HG03565 (cell line): ENCODE data around the gene RTKN.
"Not testable (repeated sequence)": the region's sequence is repeated elsewhere in the genome, so short reads cannot be mapped to it uniquely, and the experiment has no call there.

Experiments
- ATAC-seq: cut with Tn5 transposase; IDR thresholded peaks from one replicate; pipeline ENCODE4 v1.9.1; 2021; ENCODE audit warnings: mild to moderate bottlenecking, moderate library complexity; ENCODE audit not compliant: unreplicated experiment

Gene RTKN

DNA sequence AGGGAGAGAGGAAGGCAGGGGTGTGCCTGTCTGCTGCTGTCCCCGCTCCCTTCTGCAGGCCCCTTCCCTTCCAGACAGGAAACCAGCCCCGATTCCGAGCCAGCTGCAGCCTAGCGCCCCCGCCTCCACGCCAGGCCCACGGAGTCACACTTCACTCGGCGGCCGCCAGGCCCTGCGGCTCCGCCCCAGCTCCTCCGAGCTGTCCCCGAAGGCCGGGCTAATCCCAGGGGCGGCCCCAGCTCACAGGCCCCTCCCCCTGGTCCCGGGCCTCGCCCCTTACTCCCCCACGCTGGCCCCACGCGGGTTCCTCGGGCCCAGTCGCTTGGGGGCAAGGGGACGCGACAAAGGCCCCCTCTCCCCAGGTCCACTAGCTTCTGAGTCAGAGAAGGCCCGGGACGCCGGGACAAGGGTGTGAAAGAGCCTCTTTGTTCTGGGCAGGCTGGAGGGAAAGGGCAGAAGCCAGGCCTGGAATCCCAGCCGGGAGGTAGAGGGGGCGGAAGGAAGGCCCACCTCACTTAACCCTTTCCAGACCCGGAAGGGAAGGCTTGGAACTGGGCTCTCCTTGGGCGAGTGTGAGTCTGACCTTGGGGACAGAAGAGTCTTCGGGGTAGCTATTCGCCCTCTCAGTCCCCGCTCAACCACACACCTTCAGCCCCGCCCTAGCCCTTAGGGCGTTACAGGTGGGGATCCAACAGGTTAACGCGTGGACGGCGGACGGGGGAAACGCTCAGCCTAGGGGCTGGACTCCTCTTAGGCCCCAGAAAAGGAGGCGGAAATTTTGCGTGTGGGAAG is 1.2 kb downstream of the RTKN start:
- ATAC-seq, result peak; percentile 66

DNA sequence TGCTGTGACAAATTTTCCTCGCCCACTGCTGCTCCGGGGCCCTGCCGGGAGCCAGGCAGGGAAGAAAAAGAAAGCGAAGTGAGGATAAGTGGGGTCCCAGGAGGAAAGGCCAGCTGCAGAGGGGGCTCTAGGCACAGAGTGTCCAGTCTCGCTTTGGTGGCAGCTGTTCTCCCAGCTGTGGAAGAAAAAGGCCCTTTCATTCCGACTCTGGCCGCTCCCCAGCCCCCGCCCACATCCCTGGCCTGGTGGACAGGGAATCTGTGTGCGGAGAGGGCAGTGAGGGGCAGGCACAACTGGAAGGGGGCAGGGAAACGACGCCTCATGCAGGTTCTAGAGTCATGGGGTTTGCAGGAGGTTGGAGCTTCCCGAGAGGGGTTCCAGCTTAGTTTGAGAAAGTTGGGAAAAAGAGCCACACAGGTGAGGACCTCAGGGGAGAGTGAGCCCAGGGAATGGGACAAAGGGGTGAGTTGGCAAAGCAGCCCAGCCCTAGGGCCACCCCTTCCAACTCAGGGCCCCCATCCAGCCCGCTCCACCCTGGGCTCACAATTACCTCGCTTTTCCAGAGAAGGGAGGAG is 1.8 kb downstream of the RTKN start:
- no peak for ATAC-seq

DNA sequence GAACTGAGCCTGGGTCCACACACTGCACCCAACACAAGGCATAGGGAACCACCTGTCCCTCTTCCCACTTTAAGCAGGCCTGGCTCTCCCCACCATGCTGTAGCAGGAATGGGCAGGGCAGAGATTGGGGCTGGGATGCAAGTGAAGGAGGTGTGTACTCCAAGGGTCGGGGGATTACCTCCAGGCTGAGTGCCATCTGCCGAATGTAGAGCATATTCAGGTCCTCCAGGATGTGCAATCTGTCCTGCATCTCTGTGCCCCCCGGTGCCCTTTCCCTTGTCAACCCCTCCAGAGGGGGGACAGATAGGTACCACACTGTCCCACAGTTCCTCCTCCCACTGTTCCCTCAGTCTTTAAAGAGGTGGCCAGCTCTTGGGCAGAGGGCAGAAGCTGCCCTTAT is 2.4 kb downstream of the RTKN start:
- ATAC-seq, result no peak

DNA sequence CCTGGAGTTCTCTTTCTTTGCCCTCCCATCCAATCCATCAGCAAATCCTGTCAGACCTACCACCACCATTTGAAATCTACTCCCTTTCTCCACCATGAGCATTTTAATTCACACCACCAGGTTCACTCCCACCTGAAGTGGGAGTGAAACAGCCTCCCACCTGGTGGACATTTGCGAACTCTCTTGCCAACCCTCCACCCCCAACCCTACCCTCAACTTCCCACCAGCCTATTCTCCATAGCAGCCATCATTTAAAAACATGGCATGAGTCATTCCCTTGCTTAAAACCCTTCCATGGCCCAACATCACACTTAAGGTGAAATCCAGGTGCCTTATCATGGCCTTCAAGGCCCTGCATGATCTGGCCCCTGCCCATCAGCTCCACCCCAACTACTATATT is 3.5 kb downstream of the RTKN start:
- ATAC-seq, result no peak

DNA sequence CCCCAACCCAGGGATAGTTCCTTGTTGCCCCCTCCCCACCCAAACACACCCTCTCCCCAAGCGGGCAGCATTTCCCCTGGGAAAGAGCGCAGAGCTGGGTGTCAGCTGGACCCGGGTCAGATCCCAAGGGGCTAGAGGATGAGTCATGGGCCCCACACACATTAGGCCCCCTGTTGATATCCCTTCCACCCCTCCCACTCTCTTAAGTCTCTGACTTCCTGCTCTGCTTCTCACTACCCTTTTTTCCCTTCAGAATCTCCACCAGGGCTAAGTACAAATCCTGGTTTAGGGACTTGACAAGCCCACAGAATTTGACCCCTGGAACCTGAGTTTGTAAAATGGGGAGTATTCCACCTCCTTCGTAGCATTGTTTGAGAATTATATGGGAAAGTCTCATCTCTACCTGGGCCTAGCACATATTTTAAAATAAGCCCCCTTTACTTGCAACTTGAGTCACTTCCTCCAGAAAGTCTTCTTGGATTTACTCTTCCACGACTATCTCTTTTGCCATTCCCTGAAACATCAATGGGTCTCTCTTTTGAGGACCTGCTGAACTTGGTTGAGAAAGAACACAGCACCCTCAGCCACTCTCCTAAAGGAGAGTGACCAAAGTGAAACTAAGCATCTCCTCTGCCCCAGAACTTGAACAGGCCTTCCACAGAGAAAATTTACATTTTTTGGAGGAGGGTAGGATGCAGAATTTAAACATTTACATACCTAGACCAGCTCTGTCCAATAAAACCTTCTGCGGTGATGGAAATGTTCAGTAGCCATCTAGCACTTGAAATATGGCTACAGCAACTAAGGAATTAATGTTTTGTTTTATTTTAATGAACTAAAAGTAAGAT is 4.7 kb downstream of the RTKN start:
- ATAC-seq, result no peak

DNA sequence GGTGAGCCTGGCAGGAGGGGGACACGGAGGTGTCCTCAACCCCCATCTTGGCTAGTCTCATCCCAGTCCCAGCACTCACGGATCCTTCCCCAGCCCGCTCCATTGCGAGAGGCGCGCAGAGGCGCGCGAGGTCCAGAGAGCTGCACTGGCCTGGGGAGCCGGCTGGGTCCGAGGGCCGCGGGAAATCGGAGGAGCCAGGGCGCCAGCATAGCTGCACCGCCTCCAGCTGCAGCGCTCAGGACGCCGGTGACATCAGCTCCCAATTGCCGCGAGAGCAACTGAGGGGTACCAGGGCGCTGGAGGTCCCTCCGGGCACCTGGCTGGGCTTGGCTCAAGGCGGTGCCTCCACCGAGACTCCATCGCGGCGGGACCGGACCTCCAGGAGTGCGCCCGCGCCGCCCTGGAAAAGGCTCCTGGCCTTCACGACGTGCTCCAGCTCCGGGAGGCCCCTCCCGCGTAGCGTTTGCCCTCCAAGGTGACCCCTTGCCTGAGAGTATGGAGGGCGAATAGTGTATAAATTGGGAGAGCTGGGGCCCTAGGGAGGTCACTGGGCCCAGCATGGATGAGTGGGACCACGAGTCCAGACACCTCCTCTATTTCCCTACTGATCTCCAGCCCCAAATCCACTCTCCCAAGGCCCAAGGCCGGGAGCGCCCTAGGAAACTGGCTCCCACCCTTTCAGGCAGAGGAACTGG is 5.5 kb downstream of the RTKN start:
- no peak for ATAC-seq

DNA sequence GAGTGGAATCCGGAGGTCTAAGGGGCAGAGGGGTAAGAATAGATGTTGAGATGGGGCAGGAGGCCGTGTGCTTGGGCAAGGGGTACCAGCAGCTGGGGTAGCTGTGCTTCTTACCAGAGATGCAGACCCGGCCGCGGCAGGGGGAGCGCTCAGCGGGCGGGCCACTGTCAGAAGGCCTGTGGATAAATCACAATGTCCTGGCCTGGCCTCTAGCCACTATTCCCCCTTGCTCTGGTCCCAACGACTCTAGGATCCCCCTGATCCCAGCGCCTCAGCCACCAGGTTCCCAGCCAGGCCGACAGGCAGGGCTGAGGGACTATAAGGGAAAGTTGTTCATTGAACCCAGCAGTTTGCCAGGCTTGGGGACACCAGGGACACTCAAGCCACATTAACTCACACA is 11.2 kb downstream of the RTKN start:
- no peak for ATAC-seq

DNA sequence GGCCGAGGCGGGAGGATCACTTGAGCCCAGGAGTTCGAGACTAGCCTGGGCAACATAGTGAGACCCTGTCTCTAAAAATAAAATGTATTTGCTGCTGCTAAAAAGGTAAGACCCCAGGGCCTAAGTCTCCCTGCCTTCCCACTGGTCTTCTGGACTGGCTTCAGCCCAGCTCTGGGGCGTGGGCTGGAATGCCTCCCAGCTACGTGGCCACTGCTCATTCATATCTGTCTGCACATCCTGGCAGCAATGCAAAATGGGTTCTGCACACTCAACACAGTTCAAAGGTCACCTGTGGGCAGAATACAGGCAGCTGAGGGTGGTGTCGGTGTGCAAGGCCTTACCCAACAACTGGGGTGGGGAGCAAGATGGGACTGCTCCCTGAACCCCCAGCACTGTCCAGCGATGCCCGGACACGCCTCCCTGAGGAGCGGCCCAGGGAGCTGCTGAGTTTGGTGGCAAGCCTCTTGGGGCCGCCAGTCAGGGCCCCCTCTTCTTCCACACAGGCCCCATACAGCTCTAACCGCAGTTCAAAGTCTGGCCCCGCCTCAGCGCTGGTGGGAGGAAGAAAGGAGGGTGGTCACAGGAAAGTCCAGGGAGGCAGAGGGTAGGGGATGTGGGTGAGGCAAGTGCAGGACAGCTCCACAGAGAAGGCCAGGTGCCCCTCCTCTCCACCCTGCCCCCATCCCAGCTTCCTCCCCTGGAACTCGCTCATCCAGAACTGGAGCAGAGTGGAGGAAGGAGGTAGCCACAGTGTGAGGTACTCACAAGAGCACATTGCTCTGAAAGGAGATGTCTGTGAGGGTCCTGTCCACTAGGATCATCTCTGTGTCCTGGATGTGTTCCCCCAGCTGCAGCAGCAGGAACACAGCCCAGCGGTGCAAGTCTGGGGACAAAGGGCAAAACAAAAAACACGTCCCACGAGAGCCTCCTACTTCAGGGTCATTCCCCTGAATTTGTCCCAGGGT is 12.0 kb downstream of the RTKN start:
- no peak for ATAC-seq

DNA sequence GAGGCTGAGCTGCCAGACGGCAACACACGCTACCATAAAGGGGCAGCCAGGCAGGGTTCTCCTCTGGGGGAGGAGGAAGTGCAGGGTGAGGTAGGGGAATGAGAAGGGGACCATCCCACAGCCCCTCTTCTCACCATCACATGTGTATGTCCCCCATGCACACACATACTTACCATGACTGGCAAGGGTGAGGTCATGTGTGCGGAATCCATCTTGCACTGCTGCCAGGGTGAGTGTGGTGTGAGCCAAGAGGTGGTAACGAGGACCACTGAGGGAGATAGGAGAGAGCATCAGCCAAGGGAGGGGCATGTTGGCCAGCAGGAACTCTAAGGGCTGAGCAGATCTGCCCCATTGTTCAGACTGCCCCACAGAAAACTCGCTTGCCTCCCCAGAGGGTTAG is 13.1 kb downstream of the RTKN start:
- ATAC-seq, result no peak

DNA sequence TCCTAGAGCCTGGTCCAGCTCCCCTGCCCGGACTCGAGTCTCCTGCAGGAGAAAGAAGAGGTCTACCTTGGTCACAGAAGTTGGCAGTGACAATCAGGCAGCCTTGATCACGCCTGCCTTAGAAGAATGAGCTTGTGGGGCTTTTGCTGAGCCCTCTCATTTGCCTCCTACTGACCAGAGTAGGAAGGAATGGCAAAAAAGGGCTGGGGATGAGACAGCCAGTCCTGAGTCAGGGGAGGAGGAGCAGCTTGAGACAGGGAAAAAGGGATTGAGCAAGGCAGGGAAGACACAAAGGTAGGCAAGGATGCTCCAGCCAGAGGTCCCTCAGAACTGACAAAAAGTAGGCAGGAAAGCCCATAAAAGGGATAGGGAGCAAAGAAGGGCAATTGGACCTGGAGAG is 14.2 kb downstream of the RTKN start:
- no peak for ATAC-seq

DNA sequence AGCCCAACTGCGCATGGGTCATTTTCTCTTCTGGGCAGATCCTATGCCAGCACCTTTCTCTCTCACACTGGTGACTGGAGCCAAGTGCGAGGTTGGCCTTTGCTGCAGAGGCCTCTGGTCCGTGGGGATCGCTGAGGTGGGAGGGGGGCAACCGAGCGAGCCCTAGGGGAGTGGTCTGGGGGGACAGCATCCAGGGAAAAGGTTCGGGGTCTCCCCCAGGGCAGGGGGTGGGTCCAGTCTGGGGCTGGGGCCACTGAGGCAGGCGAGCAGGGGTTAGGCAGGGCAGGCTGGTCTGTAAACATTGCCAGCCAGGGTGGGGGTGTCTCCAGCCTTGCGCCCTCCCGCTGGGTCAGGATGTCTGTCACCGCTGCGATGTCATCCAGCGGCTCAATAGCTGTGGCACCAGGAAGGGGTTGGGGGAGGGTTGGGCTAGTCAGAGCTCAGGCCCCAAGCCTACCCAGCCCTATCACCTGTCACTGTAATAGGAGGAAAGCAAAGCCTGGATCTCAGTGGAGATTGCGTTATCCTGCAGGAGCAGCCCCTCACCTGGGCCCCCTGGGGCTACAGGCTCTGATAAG is 15.5 kb downstream of the RTKN start:
- no peak for ATAC-seq

DNA sequence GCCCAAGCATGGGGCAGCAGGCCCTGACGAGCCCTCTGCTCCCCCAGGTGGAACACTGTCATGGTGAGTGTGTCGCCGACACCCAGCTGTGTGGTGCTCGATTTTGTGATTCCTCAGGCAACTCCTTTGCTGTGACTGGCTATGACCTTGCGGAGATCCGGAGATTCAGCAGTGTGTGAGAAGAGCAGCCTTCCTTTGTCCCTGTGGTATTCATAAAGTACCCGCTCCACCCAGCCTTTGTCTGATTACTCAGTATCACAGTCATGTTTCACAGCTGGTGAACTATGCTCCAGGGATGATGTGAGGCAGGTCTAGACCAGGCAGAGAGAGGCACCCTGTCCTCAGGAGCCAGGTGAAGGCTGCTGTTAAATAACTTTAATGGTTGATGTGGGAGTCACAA is 16.2 kb downstream of the RTKN start:
- no peak for ATAC-seq

DNA sequence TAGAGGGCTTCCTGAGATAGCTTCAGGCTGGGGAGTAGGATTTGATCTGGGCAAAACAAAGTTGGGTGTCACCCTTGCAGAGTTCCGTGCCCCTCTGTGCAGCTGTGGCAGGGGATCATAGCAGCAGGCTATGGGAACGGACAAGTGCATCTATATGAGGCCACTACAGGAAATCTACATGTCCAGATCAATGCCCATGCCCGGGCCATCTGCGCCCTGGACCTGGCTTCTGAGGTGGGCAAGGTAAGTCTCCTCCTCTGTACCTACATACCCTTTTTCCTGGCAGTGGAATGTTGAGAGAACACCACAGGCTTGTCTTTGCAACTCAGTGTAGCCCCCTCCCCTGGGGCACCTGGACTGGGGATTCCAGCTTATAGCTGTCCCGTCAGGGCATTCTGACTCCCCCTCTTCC is 16.7 kb downstream of the RTKN start:
- ATAC-seq, result no peak

DNA sequence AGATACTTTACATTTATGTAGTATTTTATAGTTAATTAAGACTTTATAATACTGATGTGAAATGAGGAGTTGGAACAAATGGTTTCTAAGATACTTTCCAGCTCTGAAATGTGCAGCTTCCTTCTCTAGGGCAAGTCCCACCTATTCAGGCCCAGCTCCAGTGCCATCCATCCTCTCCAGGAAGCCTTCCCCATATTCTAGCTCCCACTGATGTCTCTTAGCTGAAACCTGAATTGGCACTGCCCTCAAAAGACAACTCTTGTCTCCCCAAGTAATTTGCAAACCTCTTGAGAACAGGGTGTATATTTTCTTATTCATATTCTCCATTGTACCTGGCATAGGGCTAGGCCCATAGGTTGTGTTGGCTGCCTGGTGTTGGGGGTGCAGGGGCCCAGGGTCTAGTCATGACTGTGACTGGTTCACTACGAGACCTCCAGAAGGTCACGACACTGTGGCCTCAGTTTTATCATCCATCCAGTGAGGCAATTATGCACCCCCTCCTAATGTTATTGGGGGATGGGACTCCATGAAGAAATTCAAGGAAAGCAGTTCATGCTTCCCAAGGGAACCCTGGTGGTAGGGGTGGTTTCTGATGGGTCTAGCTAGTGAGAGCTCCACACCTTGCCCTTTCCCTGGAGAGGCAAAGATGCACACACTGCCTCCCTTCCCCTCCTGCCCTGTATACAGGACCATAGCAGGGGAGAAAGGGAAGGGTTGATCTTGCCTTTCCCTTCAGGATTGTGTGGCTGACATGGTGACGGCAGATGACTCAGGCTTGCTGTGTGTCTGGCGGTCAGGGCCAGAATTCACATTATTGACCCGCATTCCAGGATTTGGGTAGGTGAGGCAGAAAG is 17.4 kb downstream of the RTKN start:
- no peak for ATAC-seq

DNA sequence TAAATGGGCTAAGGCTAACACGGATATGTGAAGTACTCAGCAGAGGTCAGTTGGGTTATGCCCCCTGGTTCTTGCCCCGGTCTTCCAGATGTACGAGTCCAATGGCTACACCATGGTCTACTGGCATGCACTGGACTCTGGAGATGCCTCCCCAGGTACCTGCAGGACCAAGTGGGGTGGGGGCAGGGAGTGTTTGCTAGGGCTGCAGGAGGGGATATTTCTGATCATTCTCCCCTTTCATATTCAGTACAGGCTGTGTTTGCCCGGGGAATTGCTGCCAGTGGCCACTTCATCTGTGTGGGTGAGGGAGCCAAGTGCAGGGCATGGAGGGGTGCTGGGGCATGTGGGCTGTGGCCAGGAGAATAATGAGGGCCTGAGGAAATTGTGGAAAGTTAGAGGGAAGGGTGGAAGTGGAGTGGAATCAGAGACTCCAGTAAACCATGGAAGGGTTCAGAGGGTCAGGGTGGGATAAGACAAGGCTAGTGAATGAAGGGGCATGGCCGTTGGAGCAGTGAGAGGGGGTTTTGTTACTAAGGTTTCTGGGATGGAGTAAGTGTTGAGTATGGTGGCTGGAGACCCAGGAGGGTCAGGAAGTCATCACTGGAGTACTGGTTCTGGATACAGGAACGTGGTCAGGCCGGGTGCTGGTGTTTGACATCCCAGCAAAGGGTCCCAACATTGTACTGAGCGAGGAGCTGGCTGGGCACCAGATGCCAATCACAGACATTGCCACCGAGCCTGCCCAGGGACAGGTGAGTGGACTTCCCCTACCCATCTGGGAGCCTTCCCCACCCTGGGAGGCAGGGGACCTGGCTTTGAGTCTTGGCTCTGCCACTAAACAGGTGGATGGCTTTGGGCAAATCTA is 18.3 kb downstream of the RTKN start:
- no peak for ATAC-seq

DNA sequence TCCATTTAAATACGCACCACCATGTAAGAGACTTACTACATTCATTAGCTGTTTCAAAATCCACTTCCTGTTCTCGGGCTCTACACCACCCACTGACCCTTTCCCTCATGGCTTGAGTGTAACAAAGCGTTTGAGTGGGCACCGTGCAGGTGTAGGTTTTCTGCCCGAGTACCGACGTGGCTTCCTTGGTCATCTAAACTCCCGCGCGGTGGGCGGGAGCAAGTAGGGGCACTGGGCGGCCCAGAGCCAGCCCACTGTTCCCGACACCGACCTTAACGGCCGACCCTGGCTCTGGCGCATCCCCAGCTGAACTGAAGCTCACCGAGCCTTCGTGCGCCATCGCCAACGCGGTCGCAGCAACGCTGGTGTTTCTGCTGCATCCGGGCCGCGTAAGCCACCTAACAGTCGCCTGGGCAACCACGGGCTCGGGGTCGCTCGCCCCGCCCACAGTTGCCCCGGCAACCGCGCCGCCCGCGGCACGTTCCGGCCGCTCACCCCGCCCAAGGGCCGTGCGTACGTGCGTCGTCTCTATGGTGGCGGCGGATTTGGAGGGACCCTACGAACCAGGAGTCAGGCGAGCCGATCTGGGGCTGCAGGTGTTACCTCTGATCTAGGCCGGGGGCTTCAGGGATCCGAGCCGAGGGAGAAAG is 20.4 kb downstream of the RTKN start, which contains the start of the genes C2orf81 and WDR54:
Gene C2orf81, minus strand, starts transcription at position 399 of the 650 bp plus-strand sequence. Its CDS starts 59 bp downstream, at position 340.
Gene WDR54, plus strand, starts transcription at position 510 of the 650 bp plus-strand sequence. CDS start 424 bp downstream, outside the sequence.
- ATAC-seq, result peak; percentile 92

DNA sequence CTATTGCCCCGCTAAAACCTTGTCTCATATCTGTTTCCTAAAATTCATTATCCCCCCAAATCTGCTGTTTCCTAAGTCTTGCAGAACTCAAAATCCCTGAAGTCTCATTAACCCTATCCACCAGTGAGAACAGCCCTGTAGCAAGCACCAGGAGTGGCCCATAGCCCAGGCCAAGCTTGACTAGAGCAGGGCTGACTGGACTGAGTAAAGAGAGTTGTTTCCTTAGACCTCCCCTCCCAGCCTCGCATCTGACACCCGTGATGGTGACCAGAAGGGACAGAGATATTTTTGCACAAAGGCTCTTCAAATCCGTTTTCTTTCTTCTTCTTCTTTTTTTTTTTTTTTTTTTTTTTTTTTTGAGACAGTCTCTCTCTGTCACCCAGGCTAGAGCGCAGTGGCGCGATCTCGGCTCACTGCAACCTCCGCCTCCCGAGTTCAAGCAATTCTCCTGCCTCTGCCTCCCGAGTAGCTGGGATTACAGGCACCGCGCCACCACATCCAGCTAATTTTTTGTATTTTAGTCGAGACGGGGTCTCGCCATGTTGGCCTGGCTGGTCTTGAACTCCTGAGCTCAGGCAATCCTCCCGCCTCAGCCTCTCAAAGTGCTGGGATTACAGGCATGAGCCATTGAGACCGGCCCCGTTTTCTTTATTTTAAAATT is 21.2 kb downstream of the RTKN start:
- ATAC-seq, result not testable (repeated sequence)
